ACC112 (cell line): ENCODE data around the gene ATP6V0A4.
"Not testable (repeated sequence)": the region's sequence is repeated elsewhere in the genome, so short reads cannot be mapped to it uniquely, and the experiment has no call there.

Source experiments
- H2AFZ ChIP-seq: fragments of 200-600 bp; sonication (generic); one replicate; pipeline ENCODE4 v1.6.0; 2017; ENCODE audit warnings: antibody characterized with exemption, low read length; ENCODE audit not compliant: unreplicated experiment
- H3K27ac ChIP-seq: fragments of 200-600 bp; sonication (generic); 2 replicates; pipeline ENCODE4 v1.5.1; 2014; ENCODE audit warnings: low read depth, mild to moderate bottlenecking, antibody characterized with exemption, low read length, moderate library complexity
- H3K27me3 ChIP-seq: fragments of 200-600 bp; sonication (generic); 2 replicates; pipeline ENCODE4 v1.6.1; 2014; ENCODE audit warnings: mild to moderate bottlenecking, antibody characterized with exemption, low read length, moderate library complexity, mixed read lengths; ENCODE audit not compliant: insufficient read depth
- H3K36me3 ChIP-seq: fragments of 200-600 bp; sonication (generic); 2 replicates; pipeline ENCODE4 v1.6.1; 2016; ENCODE audit warnings: mild to moderate bottlenecking, antibody characterized with exemption, low read length, moderate library complexity, mixed read lengths; ENCODE audit not compliant: insufficient read depth
- H3K4me1 ChIP-seq: fragments of 200-600 bp; sonication (generic); one replicate; pipeline ENCODE4 v1.6.1; 2016; ENCODE audit warnings: low read length, mixed read lengths; ENCODE audit not compliant: insufficient read depth, unreplicated experiment, control insufficient read depth
- H3K4me3 ChIP-seq: fragments of 200-600 bp; sonication (generic); 2 replicates; pipeline ENCODE4 v1.5.1; 2014; ENCODE audit warnings: mild to moderate bottlenecking, low read depth, low read length
- H3K79me2 ChIP-seq: fragments of 200-600 bp; sonication (generic); one replicate; pipeline ENCODE4 v1.6.0; 2016; ENCODE audit warnings: low read length; ENCODE audit not compliant: control insufficient read depth, unreplicated experiment, insufficient read depth

The ATP6V0A4 gene

DNA sequence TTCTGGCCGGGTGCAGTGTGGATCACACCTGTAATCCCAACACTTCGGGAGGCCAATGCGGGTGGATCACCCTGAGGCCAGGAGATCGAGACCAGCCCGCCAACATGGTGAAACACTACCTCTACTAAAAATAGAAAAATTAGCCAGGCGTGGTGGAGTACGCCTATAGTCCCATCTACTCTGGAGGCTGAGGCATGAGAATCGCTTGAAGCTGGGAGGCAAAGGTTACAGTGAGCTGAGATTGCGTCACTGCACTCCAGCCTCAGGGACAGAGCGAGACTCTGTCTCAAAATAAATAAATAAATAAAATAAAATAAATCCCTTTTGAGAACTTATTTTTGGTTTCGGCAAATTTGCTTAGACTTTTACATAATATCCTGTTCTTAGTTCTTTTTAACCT, 31.3 kb upstream of the ATP6V0A4 start:
- Histone ChIP-seq H3K27ac (no peak overlapping the region), H2AFZ (no peak overlapping the region), H3K4me3 (no peak overlapping the region), H3K4me1 (no peaks in the 10 kb centered on the region), H3K79me2 (no peaks in the 10 kb centered on the region), H3K27me3 (peaks cover 15% of the 10 kb centered on the region), H3K36me3 (no peaks in the 10 kb centered on the region)

DNA sequence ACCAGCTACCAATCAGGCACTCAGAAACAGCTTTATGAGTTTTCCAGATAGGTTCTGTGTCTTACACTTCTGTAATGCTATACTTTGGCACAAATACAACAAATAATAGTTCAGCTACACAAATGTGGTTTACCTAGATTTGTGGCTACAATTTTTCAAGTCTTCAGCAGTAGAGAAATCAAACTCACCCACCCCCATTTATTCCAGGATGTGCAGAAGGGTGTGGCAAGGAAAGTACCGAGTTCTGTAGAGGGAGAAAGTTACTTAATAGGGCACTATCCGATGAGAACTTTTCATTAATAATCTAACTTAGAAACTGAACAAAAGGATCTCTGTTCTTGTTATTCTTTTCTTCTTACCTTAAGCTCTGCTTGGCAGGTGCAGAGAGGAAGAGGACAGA, 30.3 kb upstream of the ATP6V0A4 start:
- H3K4me3 ChIP-seq, result no peak overlapping the region
- H3K79me2 ChIP-seq, result no peaks in the 10 kb centered on the region
- no peaks in the 10 kb centered on the region for H3K36me3 ChIP-seq
- no peak overlapping the region for H2AFZ ChIP-seq
- H3K27ac ChIP-seq, result no peak overlapping the region
- peaks cover 15% of the 10 kb centered on the region for H3K27me3 ChIP-seq
- H3K4me1 ChIP-seq, result no peaks in the 10 kb centered on the region

- Histone ChIP-seq H3K4me1 (no peaks in the 10 kb centered on the region), H2AFZ (no peak overlapping the region), H3K27me3 (peaks cover 13% of the 10 kb centered on the region), H3K36me3 (no peaks in the 10 kb centered on the region), H3K27ac (no peak overlapping the region), H3K4me3 (no peak overlapping the region), H3K79me2 (no peaks in the 10 kb centered on the region)
These were observed 27.2 kb upstream of the ATP6V0A4 start for GRCh38 chr7:138825049-138825721.

- no peaks in the 10 kb centered on the region for H3K36me3 ChIP-seq
- H3K27ac ChIP-seq, result no peak overlapping the region
- H2AFZ ChIP-seq, result no peak overlapping the region
- H3K4me1 ChIP-seq, result no peaks in the 10 kb centered on the region
- peaks cover 8% of the 10 kb centered on the region; the same call in 1 of the 2 replicates for H3K27me3 ChIP-seq
- no peaks in the 10 kb centered on the region for H3K79me2 ChIP-seq
- H3K4me3 ChIP-seq, result no peak overlapping the region
These were observed 25.0 kb upstream of the ATP6V0A4 start for GRCh38 chr7:138822867-138823535.

- Histone ChIP-seq H3K4me3 (no peak overlapping the region), H3K79me2 (no peaks in the 10 kb centered on the region), H2AFZ (no peak overlapping the region), H3K4me1 (no peaks in the 10 kb centered on the region), H3K27me3 (0 out of 2 replicates have a peak, but pooled peaks cover 3% of the 10 kb centered on the region), H3K27ac (no peak overlapping the region), H3K36me3 (no peaks in the 10 kb centered on the region)
These were observed 23.9 kb upstream of the ATP6V0A4 start for GRCh38 chr7:138821912-138822311.

DNA sequence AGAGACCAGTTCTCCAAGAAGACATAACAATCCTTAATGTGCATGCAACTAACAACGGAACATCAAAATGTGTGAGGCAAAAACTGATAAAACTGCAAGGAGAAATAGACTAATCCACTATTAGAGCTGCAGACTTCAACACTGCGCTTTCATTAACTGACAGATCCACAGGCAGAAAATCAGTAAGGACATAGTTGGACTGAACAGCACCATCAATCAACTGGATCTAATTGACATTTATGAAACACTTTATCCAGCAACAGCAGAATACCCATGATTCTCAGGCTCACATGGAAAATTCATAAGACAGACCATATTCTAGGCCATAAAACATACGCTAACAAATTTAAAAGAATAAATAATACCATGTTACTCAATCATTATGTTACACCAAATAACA, 21.6 kb upstream of the ATP6V0A4 start:
- Histone ChIP-seq H2AFZ (no peak overlapping the region), H3K4me1 (no peaks in the 10 kb centered on the region), H3K4me3 (no peak overlapping the region)

DNA sequence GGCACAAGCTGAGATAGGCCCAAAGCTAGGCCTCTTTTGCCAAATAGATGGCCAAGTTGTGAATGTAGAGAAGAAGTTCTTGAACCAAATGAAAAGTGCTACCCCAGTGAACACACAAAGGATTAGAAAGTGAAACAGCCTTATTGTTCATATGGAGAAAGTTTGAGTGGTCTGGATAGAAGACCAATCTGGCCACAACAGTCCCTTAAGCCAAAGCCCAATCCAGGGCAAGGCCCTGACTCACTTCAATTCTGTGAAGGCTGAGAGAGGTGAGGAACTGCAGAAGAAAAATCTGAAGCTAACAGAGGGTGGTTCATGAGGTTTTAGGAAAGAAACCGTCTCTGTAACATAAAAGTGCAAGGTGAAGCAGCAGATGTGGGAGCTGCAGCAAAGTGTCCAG, 18.7 kb upstream of the ATP6V0A4 start:
- H3K27ac ChIP-seq, result no peak overlapping the region
- H3K79me2 ChIP-seq, result no peaks in the 10 kb centered on the region
- H2AFZ ChIP-seq, result no peak overlapping the region
- no peak overlapping the region for H3K4me3 ChIP-seq
- no peaks in the 10 kb centered on the region for H3K36me3 ChIP-seq
- H3K4me1 ChIP-seq, result no peaks in the 10 kb centered on the region
- H3K27me3 ChIP-seq, result no peaks in the 10 kb centered on the region

More for the DNA sequence above, 21.6 kb upstream of the ATP6V0A4 start:
- no peaks in the 10 kb centered on the region for H3K36me3 ChIP-seq
- no peaks in the 10 kb centered on the region for H3K79me2 ChIP-seq
- no peaks in the 10 kb centered on the region for H3K27me3 ChIP-seq
- no peak overlapping the region for H3K27ac ChIP-seq

DNA sequence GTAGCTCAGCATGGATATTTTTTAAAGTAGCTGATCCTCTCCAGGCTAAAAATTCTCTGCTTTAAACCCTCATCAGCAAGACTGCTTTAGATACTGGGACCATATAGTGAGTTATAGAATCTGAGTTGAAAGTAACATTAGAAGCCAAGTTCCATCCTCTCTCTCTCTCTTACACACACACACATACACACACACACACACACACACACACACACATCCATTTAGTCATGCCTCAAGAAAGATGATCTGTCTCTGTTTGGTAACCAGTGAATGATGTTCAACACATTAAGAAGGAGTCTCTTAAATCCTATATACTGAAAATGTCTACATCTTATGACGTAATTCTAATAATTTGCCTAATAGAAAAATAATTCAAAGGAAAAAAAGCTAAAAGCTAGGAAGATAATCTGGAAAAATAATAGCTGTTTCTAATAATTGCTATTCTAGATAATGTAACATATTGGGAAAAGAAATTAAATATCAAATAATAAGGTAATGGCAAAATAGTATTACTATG, 16.9 kb upstream of the ATP6V0A4 start:
- Histone ChIP-seq H3K79me2 (no peaks in the 10 kb centered on the region), H3K36me3 (no peaks in the 10 kb centered on the region), H3K4me3 (no peak overlapping the region), H3K27me3 (no peaks in the 10 kb centered on the region), H2AFZ (no peak overlapping the region), H3K4me1 (no peaks in the 10 kb centered on the region), H3K27ac (no peak overlapping the region)

- H3K27ac ChIP-seq, result no peak overlapping the region
- no peaks in the 10 kb centered on the region for H3K36me3 ChIP-seq
- no peaks in the 10 kb centered on the region for H3K4me1 ChIP-seq
These were observed 15.9 kb upstream of the ATP6V0A4 start for GRCh38 chr7:138813945-138814344.

DNA sequence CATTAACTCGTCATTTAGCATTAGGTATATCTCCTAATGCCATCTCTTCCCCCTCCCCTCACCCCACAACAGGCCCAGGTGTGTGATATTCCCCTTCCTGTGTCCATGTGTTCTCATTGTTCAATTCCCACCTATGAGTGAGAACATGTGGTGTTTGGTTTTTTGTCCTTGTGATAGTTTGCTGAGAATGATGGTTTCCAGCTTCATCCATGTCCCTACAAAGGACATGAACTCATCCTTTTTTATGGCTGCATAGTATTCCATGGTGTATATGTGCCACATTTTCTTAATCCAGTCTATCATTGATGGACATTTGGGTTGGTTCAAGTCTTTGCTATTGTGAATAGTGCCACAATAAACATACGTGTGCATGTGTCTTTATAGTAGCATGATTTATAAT, 13.3 kb upstream of the ATP6V0A4 start:
- H3K36me3 ChIP-seq, H3K27ac ChIP-seq, H3K4me1 ChIP-seq, H3K4me3 ChIP-seq, H2AFZ ChIP-seq, H3K27me3 ChIP-seq, H3K79me2 ChIP-seq: not testable (repeated sequence)

More at GRCh38 chr7:138813945-138814344, 15.9 kb upstream of the ATP6V0A4 start:
- H3K79me2 ChIP-seq, result no peaks in the 10 kb centered on the region
- no peak overlapping the region for H2AFZ ChIP-seq
- no peaks in the 10 kb centered on the region for H3K27me3 ChIP-seq
- H3K4me3 ChIP-seq, result no peak overlapping the region

DNA sequence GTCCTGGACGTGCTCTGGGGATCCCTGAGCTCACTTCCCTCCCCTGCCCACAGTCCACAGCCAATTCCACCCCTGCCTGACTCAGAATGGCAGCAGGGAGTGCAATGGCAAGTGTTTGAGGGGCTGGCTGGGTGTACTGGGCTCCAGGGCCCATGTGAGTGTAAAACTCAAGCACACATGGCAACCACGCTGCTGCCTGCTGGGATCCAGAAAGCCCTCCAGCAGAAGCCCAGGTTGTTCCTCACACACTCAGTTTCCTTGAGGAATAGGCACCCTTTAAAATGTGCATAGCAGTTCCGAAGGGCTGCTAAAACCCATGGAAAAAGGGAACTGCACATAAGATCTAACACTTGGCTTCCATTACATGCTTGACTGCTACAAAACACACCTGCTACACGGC, 11.3 kb upstream of the ATP6V0A4 start:
- H2AFZ ChIP-seq, result no peak overlapping the region
- H3K79me2 ChIP-seq, result no peaks in the 10 kb centered on the region
- H3K4me3 ChIP-seq, result no peak overlapping the region
- H3K4me1 ChIP-seq, result no peaks in the 10 kb centered on the region
- no peak overlapping the region for H3K27ac ChIP-seq
- H3K27me3 ChIP-seq, result peaks cover 18% of the 10 kb centered on the region
- H3K36me3 ChIP-seq, result no peaks in the 10 kb centered on the region
